ENCODE measurements around the gene RDH13.
"Not testable (repeated sequence)": the region's sequence is repeated elsewhere in the genome, so short reads cannot be mapped to it uniquely, and the experiment has no call there.

RDH13 gene

GRCh38 chr19:55008781-55009180 is 54.2 kb downstream of the RDH13 start:
- not testable (repeated sequence) for DNase-seq

- not testable (repeated sequence) for DNase-seq
Observed at GRCh38 chr19:55008189-55008588, 54.8 kb downstream of the RDH13 start.

DNA sequence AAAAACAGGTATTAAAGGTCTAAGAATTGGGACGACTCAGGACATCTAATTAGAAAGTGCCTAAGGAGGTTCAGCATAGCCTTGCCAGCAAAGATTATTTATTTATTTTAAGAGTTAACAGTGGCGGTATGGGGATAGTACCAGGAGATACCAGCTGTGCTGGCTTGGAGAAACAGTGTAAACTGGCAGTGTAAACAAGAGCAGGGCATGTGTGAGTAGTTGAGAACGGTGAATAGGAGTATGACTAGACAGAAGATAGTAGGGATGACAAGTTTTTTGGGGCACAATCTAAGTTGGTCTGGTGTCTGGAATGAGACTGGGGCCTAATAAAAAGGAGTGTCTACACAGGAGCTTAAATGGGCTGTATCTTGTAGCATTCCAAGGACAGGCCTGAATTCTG is 55.4 kb downstream of the RDH13 start:
- DNase-seq, result not testable (repeated sequence)

- not testable (repeated sequence) for DNase-seq
Observed at GRCh38 chr19:55006795-55007194, 56.2 kb downstream of the RDH13 start.

DNA sequence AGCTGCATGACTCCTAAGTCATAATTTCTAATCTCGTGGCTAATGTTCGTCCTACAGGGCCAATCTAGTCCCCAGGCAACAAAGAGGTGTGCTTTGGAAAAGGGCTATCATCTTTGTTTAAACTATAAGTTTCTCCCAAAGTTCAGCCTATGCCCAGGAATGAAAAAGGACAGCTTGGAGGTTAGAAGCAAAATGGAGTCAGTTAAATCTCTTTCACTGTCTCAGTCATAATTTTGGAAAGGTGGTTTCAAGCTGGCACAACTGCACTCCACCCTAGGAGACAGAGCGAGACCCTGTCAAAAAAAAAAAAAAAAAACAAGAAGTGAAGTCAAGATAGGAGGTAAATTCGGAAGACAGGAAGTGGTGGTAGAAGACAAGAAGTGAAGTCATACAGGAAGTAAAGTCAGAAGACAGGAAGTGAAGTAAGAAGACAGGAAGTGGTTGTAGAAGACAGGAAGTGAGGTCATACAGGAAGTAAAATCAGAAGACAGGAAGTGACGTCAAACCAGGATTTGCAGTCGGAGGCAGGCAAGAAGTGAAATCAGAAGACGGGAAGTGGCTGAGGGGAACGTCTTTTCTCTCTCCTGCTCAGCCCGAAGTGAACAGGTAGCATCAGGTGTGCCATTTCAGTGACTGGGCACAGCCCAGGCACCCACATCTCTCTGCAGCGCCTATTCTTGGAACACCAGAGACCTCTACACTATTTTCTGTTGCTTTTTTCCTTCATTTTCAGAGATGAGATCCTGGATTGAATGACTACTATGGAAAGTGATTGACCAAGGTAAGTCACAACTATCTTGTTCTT is 57.1 kb downstream of the RDH13 start:
- peak; percentile 78 for DNase-seq

GRCh38 chr19:55000761-55001160 is 62.2 kb downstream of the RDH13 start:
- DNase-seq, result no peak

GRCh38 chr19:54998751-54999239 is 64.2 kb downstream of the RDH13 start:
- not testable (repeated sequence) for DNase-seq

- no peak for DNase-seq
Observed at GRCh38 chr19:54995561-54995960, 67.4 kb downstream of the RDH13 start.
